ENCODE results near the gene BATF. TPM values are rescaled to one million over a fixed set of nuclear protein-coding genes. Genes with fewer than 3 reads are reported as not detected.
A peak's percentile ranks its signal among the peaks of the same experiment; 100 is the strongest.

BATF gene
- total and polyA plus RNA-seq, 2 donors (not counting 1 experiment from before 2014, with no cell fraction given), result 12.8 to 16.4 TPM

- no peak for TF ChIP-seq EZH2 (IDR thresholded peaks at IDR 0.05; ENCODE audit: borderline replicate concordance, insufficient read depth, low read depth, low read length, poor library complexity, severe bottlenecking)
- no peak for TF ChIP-seq CTCF (IDR thresholded peaks at IDR 0.05)
- Mint-ChIP-seq H3K9me3 (ENCODE audit: insufficient read depth) (no peaks in the 10 kb centered on the region), H3K27me3 (no peaks in the 10 kb centered on the region), H3K4me1 (peaks cover 35% of the 10 kb centered on the region), H3K4me3 (no peak overlapping the region), H3K27ac (peak overlapping the region; percentile 18)
- no peak overlapping the region for H3K9ac ChIP-seq (ENCODE audit: low read length)
- CTCF ChIA-PET, result interaction anchor here (0.6 to 2.3 kb wide), 5 partner anchors 12 to 507 kb away, joined by 3 to 7 read pairs (median 4); no protein-coding TSS in a partner anchor
- no peak overlapping the region for H3K27ac ChIP-seq (ENCODE audit: low read length in 2 of 2)
- intact Hi-C loops (cut with micrococcal nuclease), result no loop called here
- peaks cover 25% of the 10 kb centered on the region for H3K79me2 ChIP-seq (ENCODE audit: control insufficient read depth, insufficient read depth, low read length)
- H3K36me3 ChIP-seq (replicated peaks in 1 of 2; ENCODE audit: control extremely low read depth in 1 of 2, control insufficient read depth in 1 of 2, extremely low read depth in 1 of 2, insufficient read depth in 2 of 2, low read length in 1 of 2), result no peaks in the 10 kb centered on the region
- H3K4me2 ChIP-seq (replicated peaks; ENCODE audit: low read depth, low read length, poor library complexity, severe bottlenecking), result no peak overlapping the region
- 50% methylated on average over 1 of the region's 5 CpGs for WGBS (ENCODE audit: insufficient coverage)
- no peak for ATAC-seq (ENCODE audit: low read depth)
- H2AFZ ChIP-seq (ENCODE audit: insufficient read depth, low read depth, low read length, poor library complexity, severe bottlenecking), result no peak overlapping the region
- H3K4me1 ChIP-seq (ENCODE audit: control insufficient read depth in 2 of 2, insufficient read depth in 2 of 2, low read length in 2 of 2), result peaks cover 2 to 3% of the 10 kb centered on the region in 2 donors
- H3K27me3 ChIP-seq (replicated peaks in 1 of 4; ENCODE audit: control extremely low read depth in 1 of 4, control insufficient read depth in 3 of 4, insufficient read depth in 4 of 4, low read length in 3 of 4), result no peaks in the 10 kb centered on the region
- no peak overlapping the region for H3K4me3 ChIP-seq (ENCODE audit: control extremely low read depth in 1 of 5, extremely low read depth in 1 of 5, insufficient read depth in 1 of 5, low read depth in 2 of 5, low read length in 4 of 5)
- POLR2A ChIA-PET, result no interaction called here
- DNase-seq, result no peak
- H3K9me3 ChIP-seq (ENCODE audit: control extremely low read depth in 1 of 3, control insufficient read depth in 2 of 3, insufficient read depth in 1 of 3, low read length in 2 of 3), result no peaks in the 10 kb centered on the region
- H4K20me1 ChIP-seq (ENCODE audit: control insufficient read depth, insufficient read depth, low read length, poor library complexity, severe bottlenecking), result no peaks in the 10 kb centered on the region
Observed at GRCh38 chr14:75533791-75534555, 11.7 kb downstream of the BATF start.

Data from B cell (primary cell).